A549 (cell line): ENCODE results near the gene NOL3.

Experiments used
- EHMT2 ChIP-seq: fragments of 200-600 bp; sonication (generic); IDR thresholded peaks from 2 replicates; pipeline ENCODE4 v1.6.1; 2016; ENCODE audit warnings: antibody characterized with exemption, low read depth, mild to moderate bottlenecking, moderate library complexity
- EP300 ChIP-seq, 2 experiments: fragments of >200 bp; sonication (Bioruptor Twin); formaldehyde crosslinking; IDR thresholded peaks; 2 replicates in 1 of 2; 3 replicates in 1 of 2; pipeline ENCODE4 v1.6.1; 2016 to 2017
- KDM5A ChIP-seq: fragments of 200-600 bp; sonication (generic); IDR thresholded peaks from 2 replicates; pipeline ENCODE4 v1.6.1; 2016; ENCODE audit warnings: antibody characterized with exemption, mild to moderate bottlenecking
- TF ChIP-seq, protein P1 (sequence below): fragments of >200 bp; sonication (Bioruptor Twin); formaldehyde crosslinking; IDR thresholded peaks from 3 replicates; pipeline ENCODE4 v1.5.1; 2016

DNA sequence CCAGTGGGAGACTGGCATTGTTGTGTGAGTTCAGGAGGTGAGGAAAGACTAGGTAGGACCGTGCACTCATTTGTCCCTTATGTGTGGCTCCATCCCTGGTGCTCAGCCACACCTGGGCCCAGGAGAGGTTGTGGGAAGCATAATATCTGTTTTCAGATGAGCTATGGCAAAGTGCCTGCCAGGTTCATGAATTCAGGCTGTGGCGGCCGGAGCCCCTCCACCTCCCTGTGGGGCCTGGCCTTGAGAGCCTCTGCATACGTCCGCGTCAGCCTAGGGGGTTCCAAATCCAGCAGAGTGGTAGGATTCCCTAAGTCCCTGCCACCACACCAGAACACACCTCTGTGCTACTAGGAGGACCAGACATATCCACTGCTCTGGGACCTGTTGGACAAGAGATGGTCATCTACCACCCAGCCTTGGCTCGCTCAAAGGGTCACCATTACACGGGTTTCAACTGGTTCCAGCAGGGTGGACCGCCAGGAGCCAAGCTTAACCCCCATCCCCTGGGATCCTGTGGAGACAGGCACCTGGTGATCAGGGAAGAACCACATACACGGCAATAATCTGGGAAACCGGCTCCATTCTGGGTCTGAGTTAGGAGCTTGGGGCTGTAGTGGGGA is 21.6 kb upstream of the NOL3 start:
- TF ChIP-seq, protein P1, sequence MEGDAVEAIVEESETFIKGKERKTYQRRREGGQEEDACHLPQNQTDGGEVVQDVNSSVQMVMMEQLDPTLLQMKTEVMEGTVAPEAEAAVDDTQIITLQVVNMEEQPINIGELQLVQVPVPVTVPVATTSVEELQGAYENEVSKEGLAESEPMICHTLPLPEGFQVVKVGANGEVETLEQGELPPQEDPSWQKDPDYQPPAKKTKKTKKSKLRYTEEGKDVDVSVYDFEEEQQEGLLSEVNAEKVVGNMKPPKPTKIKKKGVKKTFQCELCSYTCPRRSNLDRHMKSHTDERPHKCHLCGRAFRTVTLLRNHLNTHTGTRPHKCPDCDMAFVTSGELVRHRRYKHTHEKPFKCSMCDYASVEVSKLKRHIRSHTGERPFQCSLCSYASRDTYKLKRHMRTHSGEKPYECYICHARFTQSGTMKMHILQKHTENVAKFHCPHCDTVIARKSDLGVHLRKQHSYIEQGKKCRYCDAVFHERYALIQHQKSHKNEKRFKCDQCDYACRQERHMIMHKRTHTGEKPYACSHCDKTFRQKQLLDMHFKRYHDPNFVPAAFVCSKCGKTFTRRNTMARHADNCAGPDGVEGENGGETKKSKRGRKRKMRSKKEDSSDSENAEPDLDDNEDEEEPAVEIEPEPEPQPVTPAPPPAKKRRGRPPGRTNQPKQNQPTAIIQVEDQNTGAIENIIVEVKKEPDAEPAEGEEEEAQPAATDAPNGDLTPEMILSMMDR = no peak
- TF ChIP-seq KDM5A (no peak), EP300 (IDR thresholded peaks at IDR 0.05) (no peak), EHMT2 (no peak)
